ENCODE results near the gene AADAT.

- TF ChIP-seq CEBPB (IDR thresholded peaks at IDR 0.05): no peak
- TF ChIP-seq YY1 (IDR thresholded peaks at IDR 0.05; ENCODE audit: low read depth): no peak
- no peak for TF ChIP-seq MAX (IDR thresholded peaks at IDR 0.05)
- TF ChIP-seq TAF1 (IDR thresholded peaks at IDR 0.05; ENCODE audit: low read depth): no peak
- TF ChIP-seq TEAD4 (IDR thresholded peaks at IDR 0.05): no peak
- TF ChIP-seq USF1 (IDR thresholded peaks at IDR 0.05): no peak
- no peak for TF ChIP-seq TCF12 (IDR thresholded peaks at IDR 0.05; ENCODE audit: low read depth)
- TF ChIP-seq EP300 (IDR thresholded peaks at IDR 0.05; ENCODE audit: borderline replicate concordance): no peak
- TF ChIP-seq RAD21 (IDR thresholded peaks at IDR 0.05; ENCODE audit: low read depth): no peak
- TF ChIP-seq REST (IDR thresholded peaks at IDR 0.05; ENCODE audit: low read depth): no peak
- TF ChIP-seq EGR1 (IDR thresholded peaks at IDR 0.05): no peak
- TF ChIP-seq CREB1 (IDR thresholded peaks at IDR 0.05; ENCODE audit: low read depth): no peak
- TF ChIP-seq NFIC (IDR thresholded peaks at IDR 0.05): no peak
These were observed 74.5 kb downstream of the AADAT start for GRCh38 chr4:170015285-170015684.
